ENCODE data around the gene CLEC17A.

DNA sequence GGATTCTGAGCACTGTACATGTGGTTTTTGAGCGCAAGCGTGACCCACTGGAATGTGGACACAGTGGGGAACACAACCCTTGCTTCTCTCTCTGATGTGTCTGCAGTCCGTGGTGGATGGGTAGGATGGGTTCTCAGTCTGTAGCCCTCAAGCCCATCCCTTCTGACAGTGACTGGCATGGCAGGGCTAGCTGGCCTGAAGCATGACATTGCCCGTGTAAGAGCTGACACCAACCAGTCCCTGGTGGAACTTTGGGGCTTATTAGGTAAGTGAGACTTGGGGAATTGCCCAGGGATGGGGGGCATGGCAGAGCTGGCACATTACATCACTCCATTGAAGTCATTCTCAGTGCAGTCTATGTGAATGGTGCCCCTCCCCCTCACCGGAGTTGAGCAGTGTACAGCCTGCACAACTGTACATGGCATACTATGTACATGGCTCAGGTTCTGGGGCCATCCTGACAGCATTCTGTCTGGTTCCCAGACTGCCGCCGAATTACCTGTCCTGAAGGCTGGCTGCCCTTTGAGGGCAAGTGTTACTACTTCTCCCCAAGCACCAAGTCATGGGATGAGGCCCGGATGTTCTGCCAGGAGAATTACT, 16.8 kb downstream of the CLEC17A start:
- TF ChIP-seq, protein P1, sequence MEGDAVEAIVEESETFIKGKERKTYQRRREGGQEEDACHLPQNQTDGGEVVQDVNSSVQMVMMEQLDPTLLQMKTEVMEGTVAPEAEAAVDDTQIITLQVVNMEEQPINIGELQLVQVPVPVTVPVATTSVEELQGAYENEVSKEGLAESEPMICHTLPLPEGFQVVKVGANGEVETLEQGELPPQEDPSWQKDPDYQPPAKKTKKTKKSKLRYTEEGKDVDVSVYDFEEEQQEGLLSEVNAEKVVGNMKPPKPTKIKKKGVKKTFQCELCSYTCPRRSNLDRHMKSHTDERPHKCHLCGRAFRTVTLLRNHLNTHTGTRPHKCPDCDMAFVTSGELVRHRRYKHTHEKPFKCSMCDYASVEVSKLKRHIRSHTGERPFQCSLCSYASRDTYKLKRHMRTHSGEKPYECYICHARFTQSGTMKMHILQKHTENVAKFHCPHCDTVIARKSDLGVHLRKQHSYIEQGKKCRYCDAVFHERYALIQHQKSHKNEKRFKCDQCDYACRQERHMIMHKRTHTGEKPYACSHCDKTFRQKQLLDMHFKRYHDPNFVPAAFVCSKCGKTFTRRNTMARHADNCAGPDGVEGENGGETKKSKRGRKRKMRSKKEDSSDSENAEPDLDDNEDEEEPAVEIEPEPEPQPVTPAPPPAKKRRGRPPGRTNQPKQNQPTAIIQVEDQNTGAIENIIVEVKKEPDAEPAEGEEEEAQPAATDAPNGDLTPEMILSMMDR (tag by site-specific recombination; IDR thresholded peaks at IDR 0.05), result no peak
- TF ChIP-seq ZNF558 (tag by site-specific recombination; IDR thresholded peaks at IDR 0.05), result no peak
- TF ChIP-seq ZNF777 (tag by site-specific recombination; IDR thresholded peaks at IDR 0.05; ENCODE audit: borderline replicate concordance), result no peak
- TF ChIP-seq, protein P2, sequence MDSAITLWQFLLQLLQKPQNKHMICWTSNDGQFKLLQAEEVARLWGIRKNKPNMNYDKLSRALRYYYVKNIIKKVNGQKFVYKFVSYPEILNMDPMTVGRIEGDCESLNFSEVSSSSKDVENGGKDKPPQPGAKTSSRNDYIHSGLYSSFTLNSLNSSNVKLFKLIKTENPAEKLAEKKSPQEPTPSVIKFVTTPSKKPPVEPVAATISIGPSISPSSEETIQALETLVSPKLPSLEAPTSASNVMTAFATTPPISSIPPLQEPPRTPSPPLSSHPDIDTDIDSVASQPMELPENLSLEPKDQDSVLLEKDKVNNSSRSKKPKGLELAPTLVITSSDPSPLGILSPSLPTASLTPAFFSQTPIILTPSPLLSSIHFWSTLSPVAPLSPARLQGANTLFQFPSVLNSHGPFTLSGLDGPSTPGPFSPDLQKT (IDR thresholded peaks at IDR 0.05; ENCODE audit: borderline replicate concordance, low read depth, low read length), result no peak
- no peak for TF ChIP-seq SETDB1 (IDR thresholded peaks at IDR 0.05; ENCODE audit: insufficient read length, low read length)
- TF ChIP-seq, protein P3, sequence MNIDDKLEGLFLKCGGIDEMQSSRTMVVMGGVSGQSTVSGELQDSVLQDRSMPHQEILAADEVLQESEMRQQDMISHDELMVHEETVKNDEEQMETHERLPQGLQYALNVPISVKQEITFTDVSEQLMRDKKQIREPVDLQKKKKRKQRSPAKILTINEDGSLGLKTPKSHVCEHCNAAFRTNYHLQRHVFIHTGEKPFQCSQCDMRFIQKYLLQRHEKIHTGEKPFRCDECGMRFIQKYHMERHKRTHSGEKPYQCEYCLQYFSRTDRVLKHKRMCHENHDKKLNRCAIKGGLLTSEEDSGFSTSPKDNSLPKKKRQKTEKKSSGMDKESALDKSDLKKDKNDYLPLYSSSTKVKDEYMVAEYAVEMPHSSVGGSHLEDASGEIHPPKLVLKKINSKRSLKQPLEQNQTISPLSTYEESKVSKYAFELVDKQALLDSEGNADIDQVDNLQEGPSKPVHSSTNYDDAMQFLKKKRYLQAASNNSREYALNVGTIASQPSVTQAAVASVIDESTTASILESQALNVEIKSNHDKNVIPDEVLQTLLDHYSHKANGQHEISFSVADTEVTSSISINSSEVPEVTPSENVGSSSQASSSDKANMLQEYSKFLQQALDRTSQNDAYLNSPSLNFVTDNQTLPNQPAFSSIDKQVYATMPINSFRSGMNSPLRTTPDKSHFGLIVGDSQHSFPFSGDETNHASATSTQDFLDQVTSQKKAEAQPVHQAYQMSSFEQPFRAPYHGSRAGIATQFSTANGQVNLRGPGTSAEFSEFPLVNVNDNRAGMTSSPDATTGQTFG (tag by site-specific recombination; IDR thresholded peaks at IDR 0.05; ENCODE audit: borderline replicate concordance), result no peak
- TF ChIP-seq ZNF629 (tag by site-specific recombination; IDR thresholded peaks at IDR 0.05), result no peak
- TF ChIP-seq ZNF274 (IDR thresholded peaks at IDR 0.05; ENCODE audit: low read length), result no peak
- no peak for TF ChIP-seq ZNF274 (tag by site-specific recombination; IDR thresholded peaks at IDR 0.05; ENCODE audit: borderline replicate concordance)
